HG02763 (cell line): ENCODE measurements around the gene SETX.
"Not testable (repeated sequence)": the region's sequence is repeated elsewhere in the genome, so short reads cannot be mapped to it uniquely, and the experiment has no call there.

Experiments
- ATAC-seq: cut with Tn5 transposase; IDR thresholded peaks from one replicate; pipeline ENCODE4 v1.9.1; 2021; ENCODE audit warnings: mild to moderate bottlenecking, moderate library complexity; ENCODE audit not compliant: unreplicated experiment

SETX gene

DNA sequence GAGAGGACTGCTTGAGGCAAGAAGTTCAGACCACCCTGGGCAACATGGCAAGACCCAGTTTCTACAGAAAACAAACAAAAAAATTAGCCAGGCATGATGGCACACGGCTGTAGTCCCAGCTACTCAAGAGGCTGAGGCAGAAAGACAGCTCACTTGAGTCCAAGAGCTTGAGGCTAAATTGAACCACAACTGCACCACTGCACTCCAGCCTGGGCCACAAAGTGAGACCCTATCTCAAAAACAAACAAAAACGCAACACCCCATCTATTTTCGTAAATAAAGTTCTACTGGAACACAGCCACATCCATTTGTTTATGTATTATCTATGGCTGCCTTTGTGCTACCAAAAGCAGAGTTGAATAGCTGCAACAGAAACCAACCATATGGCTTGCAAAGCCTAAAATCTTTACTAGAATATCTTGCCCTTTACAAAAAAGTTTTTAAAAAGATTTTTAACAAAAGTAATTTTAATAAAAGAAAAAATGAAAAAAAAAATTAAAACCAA, 67.5 kb downstream of the SETX start:
- ATAC-seq = no peak

DNA sequence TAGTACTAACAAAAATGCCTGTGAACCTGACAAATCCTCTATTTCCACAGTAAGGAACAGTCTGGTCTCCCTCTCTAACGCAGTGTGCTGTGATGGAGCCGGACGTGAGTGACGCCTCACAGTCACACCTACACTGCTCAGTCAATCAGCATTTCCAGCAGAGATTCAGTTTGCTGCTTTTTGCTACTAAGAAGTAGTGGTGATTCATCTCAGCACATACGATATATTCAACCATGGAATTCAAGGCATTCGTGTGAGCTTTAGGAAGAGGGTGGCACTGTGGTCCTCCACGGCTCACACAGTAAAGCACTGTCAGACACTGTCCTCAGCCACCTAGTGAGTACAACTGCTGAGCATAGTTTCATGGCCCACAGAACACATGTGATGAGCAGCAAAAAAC, 70.9 kb downstream of the SETX start:
- ATAC-seq = no peak

- ATAC-seq = no peak
These were observed 71.6 kb downstream of the SETX start for GRCh38 chr9:132283165-132283564.

DNA sequence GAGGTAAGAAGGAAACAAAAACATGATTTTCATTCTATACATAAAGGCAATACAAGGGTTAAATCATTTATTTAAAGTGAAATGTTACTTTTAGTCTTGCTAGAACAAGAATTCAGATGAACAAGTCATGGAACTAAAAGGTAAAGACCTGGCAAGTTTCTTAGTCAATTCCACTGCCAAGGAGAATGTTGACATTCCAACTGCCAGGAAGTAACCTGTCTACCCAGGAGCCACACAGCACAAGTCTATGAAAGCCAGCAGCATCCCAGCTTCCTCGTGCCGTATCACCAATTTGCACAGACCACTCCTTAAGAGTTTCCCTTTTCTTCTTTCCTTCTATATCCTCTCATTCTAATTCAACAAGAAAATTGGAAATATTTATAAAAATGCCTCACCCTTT, 79.9 kb downstream of the SETX start:
- no peak for ATAC-seq

DNA sequence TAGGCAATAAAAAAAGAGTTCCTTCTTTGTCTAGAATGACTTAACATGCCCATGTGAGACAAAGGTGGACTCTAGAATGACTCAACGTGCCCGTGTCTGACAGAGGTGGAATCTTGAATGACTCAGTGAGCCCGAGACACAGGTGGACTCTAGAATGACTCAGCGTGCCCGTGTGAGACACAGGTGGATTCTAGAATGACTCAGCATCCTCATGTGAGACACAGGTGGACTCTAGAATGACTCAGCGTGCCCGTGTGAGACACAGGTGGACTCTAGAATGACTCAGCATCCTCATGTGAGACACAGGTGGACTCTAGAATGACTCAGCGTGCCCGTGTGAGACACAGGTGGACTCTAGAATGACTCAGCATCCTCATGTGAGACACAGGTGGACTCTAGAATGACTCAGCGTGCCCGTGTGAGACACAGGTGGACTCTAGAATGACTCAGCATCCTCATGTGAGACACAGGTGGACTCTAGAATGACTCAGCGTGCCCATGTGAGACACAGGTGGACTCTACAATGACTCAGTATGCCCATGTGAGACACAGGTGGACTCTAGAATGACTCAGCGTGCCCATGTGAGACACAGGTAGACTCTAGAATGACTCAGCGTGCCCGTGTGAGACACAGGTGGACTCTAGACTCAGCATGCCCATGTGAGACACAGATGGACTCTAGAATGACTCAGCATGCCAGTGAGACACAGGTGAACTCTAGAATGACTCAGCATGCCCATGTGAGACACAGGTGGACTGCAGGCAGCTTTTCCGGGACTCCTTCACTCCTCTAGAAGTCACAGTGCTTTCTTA, 84.9 kb downstream of the SETX start:
- not testable (repeated sequence) for ATAC-seq

DNA sequence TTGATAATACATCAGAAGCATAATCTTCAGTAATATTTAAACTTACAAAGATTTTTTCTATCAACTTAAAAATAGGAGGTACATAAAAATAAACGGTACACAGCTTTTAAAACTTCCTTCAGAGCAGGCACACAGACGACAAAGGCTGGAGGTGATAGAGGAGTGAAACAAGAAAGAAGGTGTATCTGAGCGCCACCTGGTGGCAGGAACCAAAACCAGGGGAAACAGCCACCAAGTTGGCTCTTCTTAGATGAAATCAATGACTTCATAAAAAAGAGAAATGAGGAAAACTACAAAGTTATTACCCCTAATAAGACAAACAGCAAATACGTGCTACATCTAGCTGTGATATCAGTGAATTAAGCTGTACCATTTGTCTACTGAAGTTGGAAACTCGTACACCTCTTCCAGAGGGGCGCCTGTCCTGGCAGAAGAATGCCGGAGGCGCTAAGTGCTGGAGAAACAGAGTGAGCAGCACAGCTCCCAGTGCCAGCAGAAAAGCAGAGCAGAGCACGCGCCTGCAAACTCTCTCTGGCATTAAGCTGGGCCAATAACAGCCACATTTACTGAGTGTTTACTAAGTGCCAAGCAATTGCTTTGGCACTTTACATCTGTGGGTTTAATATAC, 85.9 kb downstream of the SETX start:
- ATAC-seq = no peak

GRCh38 chr9:132267660-132268059, 87.1 kb downstream of the SETX start:
- ATAC-seq = no peak

- ATAC-seq = no peak
These were observed 88.8 kb downstream of the SETX start for GRCh38 chr9:132266017-132266416.

GRCh38 chr9:132260846-132261245, 93.9 kb downstream of the SETX start:
- no peak for ATAC-seq

GRCh38 chr9:132250324-132251262, 104.2 kb downstream of the SETX start:
- ATAC-seq = no peak

DNA sequence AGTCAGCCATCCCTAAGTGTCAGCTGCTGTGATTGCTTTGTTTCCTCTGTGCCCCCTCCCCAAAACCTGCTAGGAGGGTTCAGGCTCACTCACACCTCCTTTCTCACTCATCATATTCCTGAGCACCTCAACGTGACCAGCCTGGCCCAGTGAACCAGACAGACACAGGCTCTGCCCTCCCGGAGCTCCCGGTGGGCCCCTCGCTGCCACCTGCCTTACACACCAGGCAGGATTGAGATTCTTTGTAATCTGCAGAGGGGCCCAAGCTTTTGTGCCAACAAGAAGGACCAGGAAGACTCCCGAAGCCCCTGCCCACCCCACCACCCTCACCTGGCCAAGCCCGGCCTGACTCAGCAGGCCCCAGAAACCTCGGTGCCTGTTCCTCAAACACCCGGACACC, 105.1 kb downstream of the SETX start:
- ATAC-seq = no peak

GRCh38 chr9:132249123-132249522, 105.7 kb downstream of the SETX start:
- no peak for ATAC-seq

DNA sequence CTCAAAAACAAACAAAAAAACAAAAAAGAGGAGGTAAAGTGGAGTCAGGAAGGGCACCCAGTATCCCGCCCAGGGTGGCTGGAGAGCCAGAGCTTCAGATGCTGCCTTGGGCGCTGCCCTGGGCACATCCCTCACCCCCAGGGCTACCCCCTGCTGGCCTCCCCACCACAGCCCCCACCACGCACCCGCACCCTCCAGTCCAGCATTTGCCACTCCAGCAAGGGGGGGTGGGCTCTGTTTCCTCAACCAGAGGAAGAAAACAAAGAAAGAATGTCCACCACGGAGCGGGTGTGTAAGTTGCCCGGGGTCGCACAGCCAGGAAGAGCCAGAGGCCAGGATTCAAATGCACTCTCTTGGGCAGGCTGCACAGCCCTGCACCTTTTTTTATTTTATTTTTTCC, 106.8 kb downstream of the SETX start:
- no peak for ATAC-seq

- no peak for ATAC-seq
These were observed 109.3 kb downstream of the SETX start for GRCh38 chr9:132245465-132245864.

DNA sequence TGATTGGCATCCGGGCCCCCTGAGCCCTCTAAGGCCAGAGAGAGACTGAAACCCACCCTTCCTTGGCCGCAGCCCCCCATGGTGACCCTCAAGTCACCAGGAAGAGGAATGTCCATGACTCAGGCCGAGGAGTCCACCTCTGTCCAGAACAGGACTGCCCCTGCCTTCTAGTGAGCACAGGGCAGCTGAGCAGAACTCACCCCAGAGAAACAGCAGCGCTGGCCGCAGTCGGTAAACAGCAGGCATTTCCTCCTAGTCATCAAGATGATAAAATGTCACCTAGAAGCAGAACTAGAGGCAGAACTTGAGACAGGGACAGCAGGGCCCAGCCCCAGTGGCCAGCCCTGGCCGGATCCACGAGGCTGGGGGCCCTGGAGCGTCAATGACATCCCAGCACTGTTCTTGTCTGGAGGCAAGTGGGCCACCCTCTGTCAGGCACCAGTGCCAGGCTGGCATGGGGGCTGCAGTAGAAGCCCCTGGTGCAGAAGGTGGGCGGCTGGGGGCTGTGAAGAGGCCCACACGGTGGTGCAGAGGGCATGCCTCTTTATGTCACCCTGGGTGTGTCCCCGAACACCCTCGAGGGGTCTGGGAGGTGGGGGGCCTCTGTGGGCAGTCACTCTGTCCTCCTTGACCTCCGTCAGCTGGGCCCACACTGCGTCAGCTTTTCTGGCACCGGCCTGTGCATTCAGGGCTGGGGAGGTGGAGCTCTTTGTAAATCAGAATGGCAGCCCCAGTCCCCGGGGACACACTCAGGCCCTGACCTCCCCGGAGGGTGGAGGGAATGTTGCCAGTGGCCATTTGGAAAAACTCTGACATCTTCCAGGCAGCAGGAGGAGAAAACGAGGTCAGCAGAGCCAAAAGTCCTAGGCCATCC, 110.0 kb downstream of the SETX start:
- no peak for ATAC-seq

- no peak for ATAC-seq
These were observed 111.4 kb downstream of the SETX start for GRCh38 chr9:132243156-132244074.

- no peak for ATAC-seq
These were observed 112.1 kb downstream of the SETX start for GRCh38 chr9:132242621-132243155.

DNA sequence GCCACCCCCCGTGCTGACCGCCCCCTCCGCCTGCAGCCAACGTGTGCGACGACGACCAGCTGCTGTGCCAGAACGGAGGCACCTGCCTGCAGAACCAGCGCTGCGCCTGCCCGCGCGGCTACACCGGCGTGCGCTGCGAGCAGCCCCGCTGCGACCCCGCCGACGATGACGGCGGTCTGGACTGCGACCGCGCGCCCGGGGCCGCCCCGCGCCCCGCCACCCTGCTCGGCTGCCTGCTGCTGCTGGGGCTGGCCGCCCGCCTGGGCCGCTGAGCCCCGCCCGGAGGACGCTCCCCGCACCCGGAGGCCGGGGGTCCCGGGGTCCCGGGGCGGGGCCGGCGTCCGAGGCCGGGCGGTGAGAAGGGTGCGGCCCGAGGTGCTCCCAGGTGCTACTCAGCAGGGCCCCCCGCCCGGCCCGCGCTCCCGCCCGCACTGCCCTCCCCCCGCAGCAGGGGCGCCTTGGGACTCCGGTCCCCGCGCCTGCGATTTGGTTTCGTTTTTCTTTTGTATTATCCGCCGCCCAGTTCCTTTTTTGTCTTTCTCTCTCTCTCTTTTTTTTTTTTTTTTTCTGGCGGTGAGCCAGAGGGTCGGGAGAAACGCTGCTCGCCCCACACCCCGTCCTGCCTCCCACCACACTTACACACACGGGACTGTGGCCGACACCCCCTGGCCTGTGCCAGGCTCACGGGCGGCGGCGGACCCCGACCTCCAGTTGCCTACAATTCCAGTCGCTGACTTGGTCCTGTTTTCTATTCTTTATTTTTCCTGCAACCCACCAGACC, 112.8 kb downstream of the SETX start:
- ATAC-seq = peak; percentile 2
